Activated naive CD4-positive, alpha-beta T cell (primary cell): ENCODE measurements around the gene CAB39.

ENCODE experiments used
- DNase-seq, 4 experiments: peaks; one replicate each; lab custom pipeline; 2025; lab: John Stamatoyannopoulos, UW

CAB39 gene

DNA sequence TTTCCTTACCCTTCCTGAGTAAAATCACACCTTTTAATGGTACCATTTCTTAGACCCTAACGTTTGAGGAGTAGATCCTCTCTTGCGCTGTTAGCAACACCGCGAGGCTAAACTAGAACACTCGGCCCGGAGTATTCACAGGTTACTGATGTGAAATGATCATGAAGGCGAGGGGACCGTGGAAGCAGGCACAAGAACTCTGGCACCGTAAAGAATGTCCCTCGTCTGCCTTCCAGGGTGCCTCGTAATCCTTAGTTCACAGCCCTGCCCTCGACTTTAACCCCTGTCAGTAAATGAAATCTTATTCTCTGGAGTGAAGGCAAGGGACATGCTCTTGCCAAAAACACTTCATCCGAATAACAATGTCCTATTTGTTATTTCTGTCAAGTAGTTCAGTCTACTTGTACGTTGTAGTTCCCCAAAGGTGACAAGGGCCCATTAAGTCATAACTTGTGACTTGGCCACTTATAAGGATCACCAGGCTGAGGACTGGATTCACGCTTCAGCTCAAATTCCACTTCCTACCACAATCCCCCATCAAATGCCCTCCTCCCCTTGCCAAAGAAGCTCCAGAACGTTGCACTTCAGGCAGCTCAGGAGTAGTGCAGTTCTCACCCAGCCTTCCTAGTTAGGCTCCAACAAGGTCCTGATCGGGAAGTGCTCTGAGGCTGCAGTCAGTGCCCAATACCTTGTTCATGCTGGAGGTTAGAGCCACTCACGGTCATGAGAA lies 108.8 kb downstream of the CAB39 start:
- no peak for DNase-seq

DNA sequence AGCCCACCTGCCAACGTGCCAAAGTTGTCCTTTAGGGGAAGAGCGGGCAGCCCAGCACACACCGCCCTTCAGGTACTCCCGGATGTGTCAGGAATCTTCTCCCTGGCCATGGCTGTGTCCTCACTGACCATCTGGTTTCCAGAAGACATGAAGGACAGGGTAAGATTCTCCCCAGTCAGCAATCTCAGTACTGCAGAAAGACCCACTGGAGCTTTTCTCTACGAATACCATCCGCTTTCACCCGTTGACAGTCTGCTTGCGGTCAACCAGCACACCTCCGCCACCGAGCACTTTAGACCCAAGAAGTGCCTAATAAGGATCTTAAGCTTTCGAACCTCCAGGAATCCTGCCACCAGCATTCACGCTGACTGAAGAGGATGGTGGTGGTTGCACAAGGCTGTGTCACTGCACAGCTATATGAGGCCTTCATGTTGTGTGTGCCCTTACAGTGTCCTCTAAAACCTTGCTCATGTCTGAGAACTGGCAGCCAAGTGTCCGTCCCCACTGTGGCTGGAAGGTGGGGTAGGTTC lies 109.4 kb downstream of the CAB39 start:
- DNase-seq, result no peak

DNA sequence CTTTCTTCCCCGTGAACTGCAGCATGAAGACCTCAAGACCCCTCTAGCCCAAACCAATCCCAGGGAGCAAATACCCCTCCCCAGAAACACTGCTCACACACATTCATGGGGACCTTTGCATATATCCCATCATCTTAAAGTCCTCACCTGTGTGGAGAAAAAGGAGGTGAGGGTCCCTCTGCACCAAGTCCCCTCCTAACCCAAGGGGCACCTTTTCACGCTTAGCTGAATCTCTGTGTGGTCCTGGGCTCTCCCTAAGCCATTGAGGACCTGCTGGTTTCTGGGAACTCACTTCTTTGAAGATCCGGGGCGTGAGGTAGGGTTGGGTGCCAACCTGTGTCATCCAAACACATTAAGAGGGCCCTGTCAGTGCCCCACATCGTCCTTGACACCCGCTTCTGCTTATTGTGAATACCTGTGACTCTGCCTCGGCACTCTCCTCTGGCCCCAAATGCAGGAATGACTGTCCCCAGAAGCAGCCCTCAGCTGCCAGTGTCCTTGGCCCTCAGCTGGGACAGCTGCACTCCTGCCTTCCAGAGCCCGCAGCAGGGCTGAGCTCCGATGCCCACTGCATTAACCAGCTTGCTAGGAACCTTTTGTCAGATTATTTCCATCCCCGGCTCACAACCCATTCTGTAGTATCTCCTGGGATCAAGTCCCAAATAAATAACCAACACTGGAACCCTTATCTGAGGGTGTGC lies 110.8 kb downstream of the CAB39 start:
- no peak for DNase-seq

DNA sequence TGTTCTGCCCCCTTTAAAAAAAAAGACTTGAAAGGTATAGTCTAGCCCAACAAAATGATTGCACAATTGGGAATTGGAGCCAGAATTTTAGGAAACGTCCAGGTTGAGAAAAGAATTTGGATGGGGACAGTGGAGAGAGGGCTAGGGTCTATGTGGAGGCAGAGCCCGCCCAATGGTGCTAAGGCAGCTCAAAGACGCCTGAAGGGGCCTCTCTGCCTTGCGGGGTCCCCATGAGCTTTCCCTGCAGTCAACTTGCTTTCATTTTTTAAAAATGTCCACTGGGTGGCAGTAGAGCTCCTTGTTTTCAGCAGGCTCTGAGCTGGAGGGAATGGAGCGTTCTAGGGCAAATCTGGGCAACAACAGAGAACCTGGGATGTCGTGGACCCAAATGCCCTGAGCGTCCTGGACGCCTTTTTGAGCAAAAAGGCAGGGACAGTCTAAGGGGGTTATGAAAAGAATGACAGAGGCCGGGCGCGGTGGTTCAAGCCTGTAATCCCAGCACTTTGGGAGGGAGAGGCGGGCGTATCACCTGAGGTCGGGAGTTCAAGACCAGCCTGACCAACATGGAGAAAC lies 111.8 kb downstream of the CAB39 start:
- peak in 1 of 4 experiments; percentile 4 for DNase-seq

DNA sequence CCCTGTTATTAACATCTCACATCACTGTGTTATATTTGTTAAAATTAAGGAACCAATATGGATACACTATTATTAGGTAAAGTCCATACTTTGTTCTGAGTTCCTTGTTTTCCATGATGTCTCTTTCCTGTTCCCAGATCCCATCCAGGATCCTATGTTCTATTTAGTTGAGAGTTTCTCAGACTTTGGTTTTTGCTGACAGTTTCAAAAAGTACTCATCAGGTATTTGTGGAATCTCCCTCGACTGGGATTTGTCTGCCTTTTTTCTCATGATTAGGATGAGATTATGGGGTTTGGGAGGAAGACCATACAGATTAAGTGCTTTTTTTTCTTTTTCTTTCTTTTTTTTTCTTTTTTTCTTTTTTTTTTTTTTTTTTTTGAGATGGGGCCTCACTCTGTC lies 112.7 kb downstream of the CAB39 start:
- no peak for DNase-seq

DNA sequence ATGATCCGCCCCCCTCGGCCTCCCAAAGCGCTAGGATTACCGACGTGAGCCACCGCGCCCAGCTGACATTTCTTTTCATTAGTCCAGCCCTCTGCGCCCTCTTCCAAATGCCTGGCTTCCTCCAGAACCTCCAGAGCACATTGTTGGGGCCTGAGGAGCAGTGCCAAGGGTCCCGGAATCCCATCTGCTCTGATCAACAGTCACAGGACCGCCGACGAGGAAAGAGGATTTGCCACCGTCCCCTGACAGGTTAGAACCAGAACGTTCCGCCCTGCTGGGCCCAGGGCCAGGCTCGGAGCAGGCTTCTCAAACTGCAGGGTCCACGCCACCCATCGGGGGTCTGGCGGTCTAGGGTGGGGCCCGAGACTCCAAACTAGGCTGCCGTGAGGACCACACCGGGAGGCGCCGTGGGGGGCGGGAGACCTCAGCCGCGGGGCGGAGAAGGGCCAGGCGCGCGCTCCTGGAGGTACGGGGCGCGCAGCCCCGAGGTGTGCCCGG lies 115.2 kb downstream of the CAB39 start:
- no peak for DNase-seq

DNA sequence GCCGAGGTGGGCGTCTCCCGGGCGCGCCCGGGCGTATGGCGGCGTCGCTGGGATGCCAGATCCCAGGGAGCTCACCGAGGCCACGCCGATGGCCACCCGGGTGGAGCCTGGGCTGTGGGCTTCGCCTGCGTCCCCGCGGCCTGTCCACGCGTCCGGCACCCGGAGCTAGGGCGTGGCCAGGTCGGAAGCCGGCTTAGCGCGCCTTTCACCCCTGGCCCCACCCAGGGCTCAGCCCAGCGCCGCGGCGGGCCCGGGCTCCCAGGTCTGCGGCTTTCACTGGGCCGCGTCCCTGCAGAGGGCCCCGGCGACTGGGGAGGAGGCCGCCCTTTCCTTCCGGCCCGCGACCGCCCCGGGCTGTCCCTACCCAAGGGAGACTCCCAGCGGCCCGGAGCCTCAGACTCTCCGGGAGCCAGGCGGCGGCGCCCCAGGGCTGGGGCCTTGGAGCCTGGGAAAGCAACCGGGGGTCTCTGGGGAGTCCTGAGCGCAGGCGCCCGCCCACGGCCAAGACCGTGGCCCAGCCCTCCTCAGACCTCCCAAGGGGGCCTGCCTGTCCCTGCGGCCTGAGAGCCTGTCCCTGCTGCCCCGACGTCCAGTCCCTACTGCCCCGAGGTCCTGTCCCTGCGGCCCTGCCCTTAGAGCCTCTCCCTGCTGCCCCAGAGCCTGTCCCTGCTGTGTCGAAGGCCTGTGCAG lies 115.8 kb downstream of the CAB39 start:
- no peak for DNase-seq

DNA sequence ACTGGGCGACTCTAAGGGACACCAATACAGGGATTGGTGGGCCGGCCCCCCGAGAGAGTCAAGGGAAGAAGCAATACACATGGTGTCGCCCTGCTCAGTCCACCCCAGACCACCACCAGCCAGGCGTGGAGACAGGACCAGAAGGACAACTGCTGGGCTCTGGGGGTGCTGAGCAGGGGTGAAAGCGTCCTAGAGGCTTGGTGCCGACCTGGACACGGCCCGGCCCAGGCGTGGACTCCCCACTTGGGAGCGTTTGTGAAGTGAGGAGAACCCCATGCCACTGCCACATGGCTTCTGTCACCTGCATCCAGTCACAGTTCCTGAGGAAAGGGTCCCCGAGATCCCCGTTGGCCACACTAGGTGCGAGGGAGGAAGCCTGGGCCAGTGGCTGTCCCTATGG lies 116.7 kb downstream of the CAB39 start:
- no peak for DNase-seq

DNA sequence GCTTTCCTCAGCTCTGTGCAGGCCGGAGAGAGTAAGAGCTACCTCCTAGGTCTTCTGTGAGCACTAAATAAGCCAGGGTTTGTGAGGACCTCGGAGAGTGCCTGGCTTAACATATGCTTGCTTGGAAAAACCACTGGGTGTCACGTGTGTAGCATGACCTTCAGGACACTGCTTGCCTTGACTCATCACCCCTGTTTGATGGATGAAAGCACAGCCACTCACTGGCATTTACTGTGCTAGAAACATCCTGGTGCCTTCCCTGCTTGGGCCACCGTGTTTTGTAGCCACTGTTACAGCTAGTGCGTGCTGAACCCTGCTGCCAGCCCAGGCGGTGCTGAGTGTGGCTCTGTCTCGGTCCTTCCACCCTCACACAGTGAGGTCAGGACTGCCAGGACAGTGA lies 117.3 kb downstream of the CAB39 start:
- no peak for DNase-seq

DNA sequence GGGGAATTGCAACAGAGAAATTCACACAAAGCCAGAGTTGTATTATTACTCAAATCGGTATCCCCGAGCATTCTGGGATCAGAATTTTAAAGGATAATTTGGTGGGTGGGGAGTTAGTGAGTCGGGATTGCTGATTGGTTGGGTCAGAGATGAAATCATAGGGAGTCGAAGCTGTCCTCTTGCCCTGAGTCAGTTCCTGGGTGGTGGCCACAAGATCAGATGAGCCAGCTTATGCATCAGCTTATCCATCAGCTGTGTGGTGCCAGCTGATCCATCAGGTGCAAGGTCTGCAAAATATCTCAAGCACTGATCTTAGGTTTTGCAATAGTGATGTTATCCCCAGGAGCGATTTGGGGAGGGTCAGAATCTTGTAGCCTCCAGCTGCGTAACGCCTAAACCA lies 117.8 kb downstream of the CAB39 start:
- no peak for DNase-seq

DNA sequence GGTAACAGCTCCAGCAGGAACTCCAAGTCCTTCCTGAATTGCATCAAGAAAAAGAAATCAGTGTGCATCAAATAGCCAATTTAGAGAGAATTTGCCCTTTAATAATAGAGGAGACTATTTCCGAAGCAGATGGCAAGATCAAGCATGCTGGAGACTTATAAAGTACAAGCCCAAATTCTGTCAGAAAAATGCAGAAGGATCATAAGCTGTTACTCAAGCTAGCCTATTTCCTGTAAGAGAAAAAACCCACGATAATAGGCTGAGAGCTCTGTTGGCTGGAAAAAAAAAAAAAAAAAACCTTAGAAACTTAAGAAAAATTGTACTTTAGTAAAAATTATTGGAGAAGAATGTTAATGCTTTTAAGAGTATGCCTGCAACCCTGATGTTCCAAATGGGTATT lies 127.7 kb downstream of the CAB39 start:
- DNase-seq, result no peak

DNA sequence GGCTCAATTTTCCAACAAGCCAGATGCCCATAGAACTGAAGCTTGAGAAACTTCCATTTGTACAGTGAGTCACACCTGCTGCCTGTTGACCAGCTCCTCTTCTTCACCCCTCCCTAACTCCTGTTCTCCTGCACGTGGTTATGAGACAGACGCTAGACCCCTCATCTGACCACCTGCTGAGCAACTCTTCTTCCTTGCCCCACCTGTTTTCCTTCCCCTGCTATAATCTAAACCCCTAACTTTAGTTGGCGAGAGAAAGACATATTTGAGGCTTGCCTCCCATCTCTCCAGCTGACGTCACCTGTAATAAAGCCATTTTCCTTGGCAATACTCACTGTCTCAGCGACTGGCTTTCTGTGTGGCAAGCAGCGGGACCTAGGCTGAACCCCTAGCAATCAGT lies 129.8 kb downstream of the CAB39 start:
- no peak for DNase-seq

DNA sequence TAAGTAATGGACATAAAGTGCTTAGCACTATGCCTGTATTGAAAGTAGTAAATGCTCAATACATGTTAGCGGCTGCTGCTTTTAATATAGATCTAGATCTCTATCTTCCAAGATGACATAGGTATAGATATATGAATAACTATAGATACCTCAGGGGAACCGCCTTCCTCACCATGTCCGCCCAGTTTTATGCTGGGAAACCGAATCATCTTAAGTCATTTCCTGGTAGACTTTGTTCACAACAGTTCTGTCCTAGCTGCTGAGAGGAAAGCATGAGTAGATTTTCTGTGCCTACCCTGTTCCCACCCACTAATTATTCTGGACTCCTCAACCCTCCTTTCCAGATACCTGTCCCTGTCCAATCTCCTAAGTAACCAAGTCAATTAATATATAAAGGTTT lies 130.5 kb downstream of the CAB39 start:
- DNase-seq, result no peak

DNA sequence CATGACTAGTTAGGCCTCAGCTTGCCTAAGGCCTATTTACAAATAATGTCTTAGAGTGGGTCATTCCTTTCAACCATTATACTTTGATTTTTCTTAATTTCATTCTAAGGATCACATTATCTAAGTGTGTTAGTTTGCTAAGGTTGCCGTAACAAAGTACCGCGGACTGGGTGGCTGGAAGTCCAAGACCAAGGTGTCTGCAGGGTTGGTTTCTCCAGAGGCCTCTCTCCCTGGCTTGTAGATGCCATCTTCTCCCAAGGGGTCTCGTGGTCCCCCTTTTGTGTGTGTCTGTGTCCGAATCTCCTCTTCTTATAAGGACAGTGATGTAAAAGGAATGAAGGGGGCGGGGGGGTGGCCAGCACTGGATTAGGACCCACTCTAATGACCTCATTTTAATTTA lies 133.7 kb downstream of the CAB39 start:
- no peak for DNase-seq

DNA sequence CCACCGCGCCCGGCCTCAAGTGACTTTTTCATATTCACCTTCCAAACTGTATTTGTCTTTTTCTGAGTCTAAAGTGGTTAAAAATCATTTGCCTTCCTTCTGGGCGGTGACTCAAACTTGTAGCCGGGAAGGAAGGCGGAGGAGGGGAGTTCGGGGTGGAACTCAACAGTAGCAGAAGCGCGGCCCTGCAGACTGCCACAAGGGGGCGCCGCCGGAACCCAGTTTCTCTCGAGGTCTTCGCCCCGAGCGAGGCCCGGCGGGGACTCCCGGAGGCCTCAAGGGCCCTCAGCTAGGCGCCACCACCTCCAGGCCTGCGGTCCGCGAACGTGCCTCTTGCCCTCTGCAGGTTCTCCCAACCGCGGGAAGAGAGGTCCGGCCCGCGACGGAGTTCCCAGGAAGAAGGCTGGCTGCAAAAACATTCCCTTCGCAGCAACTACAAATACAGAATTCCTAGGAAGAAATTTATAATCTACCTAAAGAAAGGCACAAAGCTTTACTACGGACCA lies 135.3 kb downstream of the CAB39 start:
- peak; percentile 73 to 89 (median 79) for DNase-seq

DNA sequence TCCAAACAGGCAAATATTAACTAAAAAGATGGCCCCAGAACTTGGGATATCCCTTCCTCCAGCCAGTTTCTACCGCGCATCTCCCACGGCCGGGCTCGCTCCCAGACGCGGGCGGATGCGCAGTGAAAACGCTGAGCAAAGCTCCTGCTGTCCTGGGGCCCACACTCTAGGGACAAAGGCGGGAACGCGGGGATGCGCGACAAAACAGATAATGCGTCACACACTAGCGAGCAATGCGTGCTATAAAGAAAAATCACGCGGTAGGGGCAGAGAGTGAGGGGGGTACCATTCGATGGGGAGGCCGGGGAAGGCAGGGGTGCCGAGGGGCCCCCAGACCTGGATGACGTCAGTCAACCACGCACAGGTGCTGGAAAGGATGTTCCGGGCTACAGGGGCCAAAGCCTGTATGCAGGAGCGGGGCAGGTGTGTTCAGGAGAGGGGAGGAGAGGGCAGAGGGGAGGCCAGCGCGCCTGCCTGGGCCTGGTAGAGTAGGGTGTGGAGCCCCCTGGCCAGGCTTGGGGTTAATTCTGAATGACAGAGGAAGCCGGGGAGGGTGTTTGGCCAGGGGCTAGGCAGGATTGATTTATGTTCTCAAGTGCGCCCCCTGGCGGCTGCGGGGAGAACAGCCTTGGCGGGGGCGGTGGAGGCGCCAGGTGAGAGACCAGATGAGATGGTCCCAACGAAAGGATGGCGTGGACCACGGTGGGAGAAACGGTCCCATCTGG lies 137.2 kb downstream of the CAB39 start:
- DNase-seq, result peak; percentile 39 to 60 (median 52)

DNA sequence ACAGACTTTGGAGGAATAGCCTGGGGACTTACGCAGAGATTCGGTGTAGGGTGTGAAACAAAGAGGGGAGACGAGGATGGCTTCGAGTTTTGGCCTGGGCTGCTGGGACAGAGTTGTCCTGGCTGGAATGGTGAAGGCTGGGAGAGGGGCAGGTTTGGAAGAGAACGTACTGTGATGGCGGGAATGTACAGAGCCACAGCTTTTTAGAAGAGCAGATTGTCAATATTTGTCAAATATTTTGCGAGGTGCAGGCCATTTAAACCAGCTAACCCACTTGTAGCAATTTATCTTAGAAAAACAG lies 137.7 kb downstream of the CAB39 start:
- no peak for DNase-seq

DNA sequence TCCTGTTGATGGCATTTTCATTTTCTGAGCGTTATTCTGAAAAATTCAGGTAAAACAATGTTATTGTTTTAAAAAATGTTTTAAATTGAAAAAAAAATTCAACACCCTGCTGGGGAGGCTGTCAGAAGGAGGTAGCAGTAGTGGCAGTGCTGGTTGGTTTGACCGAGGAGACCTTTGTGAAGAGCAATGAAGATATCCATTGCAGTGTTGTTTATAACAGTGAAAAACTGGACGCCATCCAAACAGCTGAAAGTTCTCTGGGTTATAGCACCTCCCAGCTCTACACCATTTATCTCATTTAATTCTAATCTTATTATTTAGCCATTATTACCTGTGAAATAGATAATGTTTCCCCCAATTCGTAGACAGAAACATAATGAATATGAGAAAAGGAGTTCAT lies 139.5 kb downstream of the CAB39 start:
- DNase-seq, result no peak

DNA sequence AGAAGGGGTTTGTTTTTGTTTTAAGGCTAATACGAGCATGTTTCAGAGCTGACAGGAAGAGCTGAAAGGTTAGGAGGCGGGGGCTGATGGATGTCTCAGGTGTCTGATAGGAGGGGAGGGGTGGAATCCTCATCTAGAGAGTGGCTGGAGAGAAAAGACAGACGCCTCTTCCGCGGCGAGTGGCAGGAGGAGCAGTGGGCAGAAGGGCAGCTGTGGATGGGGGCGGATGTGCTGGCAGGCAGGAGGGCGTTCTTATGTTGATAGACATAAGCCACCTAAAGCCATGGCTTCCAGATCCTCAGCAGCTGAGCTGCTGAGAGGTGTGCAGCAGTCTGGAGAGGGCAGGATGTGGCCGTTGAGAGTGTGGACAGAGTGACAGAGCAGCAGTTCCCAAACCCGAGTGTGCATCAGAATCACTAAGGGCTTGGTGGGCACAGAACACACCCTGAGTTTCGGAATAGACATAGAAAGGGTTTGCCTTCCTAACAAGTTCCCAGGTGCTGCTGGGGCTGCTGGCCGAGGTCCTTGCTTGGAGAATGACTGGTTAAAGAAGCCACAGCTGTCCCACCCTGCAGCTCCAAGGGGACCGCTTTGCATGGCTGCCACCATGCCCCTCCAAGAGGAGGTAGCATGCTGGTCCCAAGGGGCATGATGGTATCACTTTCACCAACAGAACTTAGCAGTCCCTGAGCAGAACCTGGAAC lies 149.1 kb downstream of the CAB39 start:
- DNase-seq, result no peak

DNA sequence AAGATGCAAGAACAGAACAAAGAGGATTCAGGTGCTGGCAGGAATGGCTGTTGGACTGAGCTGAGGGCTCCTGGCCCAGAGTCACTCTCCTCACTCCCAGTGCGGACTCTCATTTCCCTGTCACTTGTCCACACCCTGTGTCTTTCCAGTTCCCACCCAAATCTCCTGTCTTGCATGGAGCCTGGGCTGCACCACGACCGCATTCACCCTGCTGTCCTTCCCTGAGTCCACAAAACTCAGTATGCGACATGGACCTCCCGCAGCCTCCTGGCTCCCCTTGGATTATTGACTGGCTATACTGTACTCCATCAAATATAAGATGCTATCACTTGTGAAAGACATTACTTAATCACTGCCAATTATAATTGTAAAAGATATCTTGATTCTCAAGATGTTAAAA lies 149.7 kb downstream of the CAB39 start:
- no peak for DNase-seq

DNA sequence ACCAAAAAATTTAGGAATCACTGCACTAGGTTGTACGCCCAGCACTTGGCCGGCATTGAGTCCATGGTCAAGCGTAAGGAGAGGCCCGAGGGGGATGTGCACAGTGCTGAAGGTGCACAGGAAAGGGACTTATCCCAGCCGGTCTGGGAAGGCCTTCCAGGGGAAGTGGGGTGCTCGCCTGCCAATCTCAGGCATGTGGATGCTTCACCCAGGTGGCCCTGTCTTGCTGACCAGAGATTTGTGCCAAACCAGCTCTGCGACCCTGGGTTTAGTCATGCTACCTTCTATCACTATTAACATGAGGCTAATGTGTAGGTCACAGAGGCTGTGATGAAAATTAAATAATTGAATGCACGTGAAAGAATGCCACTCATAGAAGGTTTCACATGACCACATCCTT lies 150.4 kb downstream of the CAB39 start:
- DNase-seq, result no peak
